Stimulated activated CD4-positive, alpha-beta T cell treated with anti-CD3 and anti-CD28 coated beads, Interleukin-12 subunit alpha, Interleukin-12 subunit beta, amount 100 ng/mL, for 24 hours (primary cell): ENCODE results near the gene NOS1.

Source experiments
- DNase-seq, 2 experiments: peaks; one replicate each; pipeline ENCODE4 v3.0.0-alpha.2; 2020; ENCODE audit warnings: low read depth in 2 of 2

Gene NOS1

DNA sequence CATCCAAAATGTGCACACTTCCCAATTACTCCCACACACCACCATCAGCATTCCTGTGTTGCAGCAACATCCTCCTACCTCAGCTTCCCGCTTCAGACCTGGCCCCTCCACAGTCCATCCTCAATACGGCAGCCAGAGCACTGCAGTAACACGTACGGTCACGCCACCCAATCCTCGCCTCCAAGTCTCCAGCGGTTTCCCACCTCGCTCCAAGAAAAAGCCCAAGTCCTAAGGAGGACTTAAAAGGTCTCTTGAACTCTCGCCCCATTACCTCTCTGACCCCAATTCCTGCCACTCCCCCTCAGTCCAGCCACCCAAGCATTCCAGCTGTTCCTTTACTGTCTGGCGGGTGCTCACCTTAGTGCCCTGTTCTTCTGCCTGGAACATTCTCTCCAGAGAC is 183.1 kb downstream of the NOS1 start:
- DNase-seq, result no peak

DNA sequence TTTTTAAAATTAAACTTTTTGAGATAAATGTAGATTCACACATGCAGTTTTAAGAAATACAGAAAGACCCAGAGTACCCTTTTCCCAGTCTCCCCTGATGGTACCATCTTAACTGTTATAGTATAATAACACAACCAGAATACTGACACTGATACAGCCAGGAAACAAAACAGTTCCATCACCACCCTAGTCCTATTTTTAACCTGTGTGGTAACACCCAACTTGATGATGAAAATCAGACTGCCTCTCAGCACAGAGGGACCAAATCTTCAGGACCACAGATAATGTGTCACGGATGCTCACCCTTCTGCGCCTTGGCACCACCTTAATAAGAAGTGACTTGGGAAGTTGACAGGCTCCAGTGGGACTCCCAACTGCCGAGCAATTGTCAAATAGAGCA is 189.3 kb downstream of the NOS1 start:
- DNase-seq, result no peak

DNA sequence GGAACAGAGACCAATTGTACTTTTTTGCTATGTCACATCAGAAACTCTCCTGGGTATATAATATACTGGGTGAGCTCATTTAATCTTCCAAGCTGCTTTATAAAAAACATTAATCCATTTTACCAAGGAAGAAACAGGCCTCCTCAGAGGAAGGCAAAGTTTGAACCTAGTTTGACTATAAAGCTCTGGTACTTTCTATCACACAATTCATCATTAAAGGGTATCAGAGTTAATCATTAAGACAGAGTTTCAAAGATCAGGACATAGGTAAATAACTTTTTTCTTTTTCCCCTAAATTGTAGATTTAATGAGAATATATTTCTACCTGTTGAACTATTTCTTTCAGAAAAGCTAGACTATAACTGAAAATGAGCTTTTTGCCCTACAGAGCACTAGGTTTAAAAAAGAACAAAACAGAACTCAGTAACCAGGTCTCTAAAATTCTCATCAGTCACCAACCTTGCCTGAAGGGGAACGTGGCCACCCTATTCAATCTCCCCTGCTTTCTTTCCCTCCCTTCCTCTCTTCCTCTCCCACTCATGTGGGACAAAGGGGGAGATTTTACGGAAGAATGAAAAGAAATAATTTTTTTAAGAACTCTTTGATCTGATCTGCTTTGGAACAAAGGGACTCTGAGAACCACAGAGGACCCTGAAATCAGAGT is 189.8 kb downstream of the NOS1 start:
- no peak for DNase-seq

DNA sequence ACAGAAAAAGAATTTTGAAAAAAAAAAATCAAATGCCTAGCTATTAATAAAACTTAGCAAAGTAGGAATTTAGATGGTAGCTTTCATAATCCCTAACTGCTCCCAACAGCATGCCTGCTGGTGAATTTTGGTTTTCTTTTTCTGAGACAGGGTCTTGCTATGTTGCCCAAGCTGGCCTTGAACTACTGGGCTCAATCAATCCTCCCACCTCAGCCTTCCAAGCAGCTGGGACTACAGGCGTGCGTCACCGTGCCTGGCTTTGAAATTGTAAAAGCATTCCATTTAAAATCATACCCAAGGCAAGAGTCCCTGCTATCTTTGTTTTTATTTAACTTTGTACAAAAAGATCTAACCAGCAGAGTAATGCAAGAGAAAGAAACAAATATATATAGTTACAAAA is 191.9 kb downstream of the NOS1 start:
- no peak for DNase-seq

DNA sequence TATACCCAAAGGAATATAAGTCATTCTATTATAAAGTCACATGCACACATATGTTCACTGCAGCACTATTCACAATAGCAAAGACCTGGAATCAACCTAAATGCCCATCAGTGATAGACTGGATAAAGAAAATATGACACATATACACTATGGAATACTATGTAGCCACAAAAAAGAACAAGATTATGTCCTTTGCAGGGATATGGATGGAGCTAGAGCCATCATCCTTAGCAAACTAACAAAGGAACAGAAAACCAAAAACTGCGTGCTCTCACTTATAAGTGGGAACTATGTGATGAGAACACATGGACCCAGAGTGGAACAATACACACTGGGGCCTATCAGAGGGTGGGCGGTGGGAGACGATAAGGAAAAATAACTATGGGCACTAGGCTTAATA is 192.4 kb downstream of the NOS1 start:
- no peak for DNase-seq

DNA sequence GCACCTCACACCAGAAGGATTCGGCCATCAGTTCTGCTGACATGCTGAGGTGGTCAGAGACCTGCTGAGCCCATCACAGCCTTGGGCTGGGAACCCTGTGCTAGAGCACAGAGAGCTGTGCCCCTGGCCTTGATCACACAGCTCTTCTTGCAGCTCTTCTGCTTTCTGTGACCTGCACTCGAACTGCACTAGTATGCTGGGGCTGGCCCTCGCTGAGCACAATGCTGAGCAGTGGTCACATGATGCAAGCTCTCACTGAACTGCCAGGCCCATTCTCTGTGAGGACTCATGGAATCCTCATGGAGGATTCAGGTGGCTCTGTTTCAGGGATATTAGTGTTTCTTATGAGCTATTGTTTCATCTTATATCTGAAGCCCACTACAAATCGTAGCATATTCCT is 193.7 kb downstream of the NOS1 start:
- DNase-seq, result no peak

DNA sequence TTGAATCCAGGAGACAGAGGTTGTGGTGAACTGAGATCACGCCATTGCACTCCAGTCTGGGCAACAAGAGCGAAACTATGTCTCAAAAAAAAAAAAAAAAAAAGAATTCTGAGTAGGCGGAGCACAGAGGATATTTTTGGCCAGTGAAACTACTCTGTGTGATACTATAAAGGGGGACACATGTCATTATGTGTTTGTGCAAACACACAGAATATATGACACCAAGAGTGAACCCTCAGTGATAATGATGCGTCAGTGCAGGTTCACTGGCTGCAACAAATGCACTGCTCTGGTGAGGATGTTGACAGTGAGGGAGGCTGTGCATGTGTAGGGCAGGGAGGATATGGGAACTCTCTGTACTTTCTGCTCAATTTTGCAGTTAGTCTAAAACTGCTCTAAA is 195.3 kb downstream of the NOS1 start:
- no peak for DNase-seq

DNA sequence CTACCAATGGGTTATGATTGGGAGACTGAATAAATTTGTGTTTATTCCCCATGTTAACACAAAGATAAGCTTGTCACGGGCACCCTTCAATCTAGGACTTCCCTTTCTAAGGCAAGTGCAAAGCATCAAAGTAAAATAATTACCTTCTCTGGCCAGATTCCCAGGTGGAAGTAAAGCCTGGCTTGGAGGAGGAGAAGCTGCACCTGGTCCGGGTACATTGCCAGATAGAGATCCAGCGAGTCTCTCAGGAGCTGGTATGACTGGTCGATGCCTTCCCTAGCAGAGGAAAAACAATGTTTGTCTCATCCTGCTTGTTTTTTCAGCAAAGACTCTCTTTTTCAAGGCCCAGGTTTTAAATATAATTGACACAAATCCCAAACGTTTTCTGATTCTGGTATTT is 196.1 kb downstream of the NOS1 start:
- no peak for DNase-seq

DNA sequence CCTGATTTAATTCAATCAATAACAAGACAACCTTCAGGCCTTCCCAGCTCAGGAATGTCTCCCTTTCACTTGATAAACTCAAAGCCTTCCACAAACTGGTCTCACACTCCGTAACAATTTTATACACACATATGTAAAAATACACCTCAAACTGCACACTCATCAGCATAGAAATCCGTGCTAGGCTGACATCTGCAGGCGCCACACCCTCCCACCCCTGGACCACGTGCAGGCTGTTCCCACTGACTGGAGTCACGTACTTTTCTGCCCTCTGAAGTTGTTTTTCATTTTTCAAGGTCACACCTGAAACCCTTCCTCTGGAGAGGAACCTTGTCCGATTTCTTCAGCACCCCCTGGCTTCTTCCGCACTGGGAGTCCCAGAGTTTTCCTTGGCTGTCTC is 198.8 kb downstream of the NOS1 start:
- no peak for DNase-seq

DNA sequence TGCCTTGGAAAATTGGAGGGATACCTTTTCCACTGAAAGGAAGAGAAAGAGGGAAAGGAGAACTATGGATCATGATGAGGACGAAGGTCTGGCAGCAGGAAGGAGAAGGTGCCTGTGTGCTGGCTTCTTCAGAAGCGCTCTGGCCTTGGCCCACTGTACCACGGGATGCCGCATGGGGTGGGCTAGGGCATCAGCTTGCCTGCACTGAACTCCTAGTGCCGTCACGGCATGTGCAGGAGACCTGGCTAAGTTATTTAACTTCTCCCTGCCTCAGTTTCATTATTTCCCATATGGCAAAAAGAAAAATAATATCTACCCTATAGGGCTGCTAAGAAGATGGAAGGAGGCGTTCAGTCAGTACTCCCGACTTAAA is 199.3 kb downstream of the NOS1 start:
- no peak for DNase-seq

DNA sequence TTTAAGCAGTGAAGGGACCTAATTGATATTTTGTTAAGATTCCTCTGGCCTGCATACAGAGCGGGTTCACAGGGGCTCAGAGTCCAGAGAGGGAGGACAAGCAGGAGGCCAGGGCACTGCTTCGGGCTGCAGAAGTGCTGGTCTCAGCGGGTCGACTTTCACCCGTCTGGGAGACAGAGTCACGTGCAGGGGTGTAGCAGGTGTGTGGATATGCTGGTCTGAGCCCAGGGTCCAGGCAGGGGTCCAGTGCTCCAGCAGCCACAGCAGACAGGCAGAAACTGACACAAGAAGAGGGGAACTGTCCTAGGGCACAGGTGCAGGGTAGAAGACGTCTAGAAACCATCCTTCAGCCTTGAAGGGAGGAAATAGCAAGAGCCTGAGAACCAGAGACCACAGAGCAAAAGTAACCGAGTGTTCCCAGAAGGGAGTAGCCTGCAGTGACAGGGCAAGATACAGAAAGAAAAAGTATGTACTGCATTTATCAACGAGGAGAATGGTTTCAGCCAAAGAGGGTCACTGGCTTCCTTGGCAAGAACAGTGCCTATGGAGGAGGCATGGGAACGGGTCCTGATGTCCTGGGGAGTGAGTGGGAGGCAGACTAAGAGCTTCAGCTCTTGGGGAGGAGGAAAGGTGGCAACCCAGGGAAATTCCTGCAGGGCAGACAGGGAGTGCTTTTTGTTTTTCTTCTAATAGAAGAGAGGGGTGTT is 199.8 kb downstream of the NOS1 start:
- DNase-seq, result no peak

DNA sequence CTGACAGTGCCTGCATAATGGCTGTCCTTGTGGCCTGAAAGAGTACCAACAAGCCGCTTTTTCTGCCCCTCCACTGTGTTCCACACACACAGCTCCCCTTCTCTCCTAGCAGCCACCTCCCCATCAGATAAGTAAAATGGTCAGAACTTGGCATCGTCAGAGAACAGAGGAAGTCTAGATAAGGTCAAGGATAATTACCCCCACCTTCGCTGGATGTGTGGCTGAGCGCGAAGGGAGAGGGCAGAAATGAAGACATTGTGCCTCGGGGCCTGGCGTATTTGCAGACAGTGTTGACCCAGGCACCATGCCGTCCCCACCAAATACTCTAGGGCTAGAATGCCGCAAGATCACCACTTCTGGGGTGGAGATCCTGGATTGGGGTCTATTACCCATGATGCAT is 201.8 kb downstream of the NOS1 start:
- DNase-seq, result no peak

DNA sequence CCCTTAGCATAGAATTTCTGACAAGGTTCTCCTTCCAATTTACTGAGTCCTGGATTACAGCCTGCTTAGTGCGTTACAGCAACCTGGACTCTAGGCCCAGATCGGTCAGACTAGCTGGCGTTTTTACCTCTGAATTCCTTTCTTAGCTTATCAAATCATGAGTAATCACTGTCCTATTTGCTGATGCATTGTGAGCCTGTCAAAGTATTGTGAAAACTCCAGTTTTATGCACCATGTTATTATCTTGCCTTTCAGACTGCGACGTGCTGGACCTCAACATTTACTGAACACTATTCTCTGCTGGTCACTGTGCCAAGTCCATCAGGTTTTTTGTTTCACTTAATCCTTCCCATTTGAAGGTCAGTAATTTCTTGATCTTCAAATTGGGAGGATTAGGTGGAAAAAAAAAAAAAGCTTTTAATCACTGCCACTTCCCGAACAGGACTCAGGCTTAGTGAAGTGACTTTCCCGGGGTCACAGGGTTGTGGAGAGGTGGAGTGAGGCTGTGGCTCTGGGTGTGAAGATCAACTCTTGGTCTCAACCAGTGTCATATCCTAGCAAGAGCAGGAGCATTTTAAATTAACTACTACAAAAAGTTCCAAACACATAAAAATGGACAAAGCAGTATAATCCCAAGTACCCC is 202.4 kb downstream of the NOS1 start:
- no peak for DNase-seq
